IMR-90 (cell line): Measurements from ENCODE around the gene DSE. TPM values are rescaled to one million over a fixed set of nuclear protein-coding genes. Genes with fewer than 3 reads are reported as not detected.

Experiments
- ATAC-seq: fragments of 200-7000 bp; cut with Tn5 transposase; 2 replicates; pipeline ENCODE4 v1.9.1; 2020; ENCODE audit warnings: low read depth, mild to moderate bottlenecking, moderate library complexity
- BruUV-seq: library from RNA; stranded (reverse); fragments of 400-500 nt; replicated peaks from 2 replicates; lab custom pipeline; 2021; lab: Mats Ljungman, UMichigan
- CTCF ChIA-PET: fragments of 300-600 bp; formaldehyde crosslinking; extraction: SDS; loops from one replicate; lab custom pipeline; 2021; ENCODE audit warnings: antibody characterized with exemption; lab: Yijun Ruan, JAX
- POLR2A ChIA-PET: fragments of 300-600 bp; sonication (Branson Sonifier 250); formaldehyde crosslinking; loops from one replicate; lab custom pipeline; 2022; ENCODE audit warnings: antibody characterized with exemption; ENCODE audit not compliant: unreplicated experiment; lab: Charles Lee
- DNase-seq: peaks from one replicate; pipeline ENCODE4 v3.0.0; 2013
- H2AFZ ChIP-seq: replicated peaks from 2 replicates; pipeline ENCODE3; 2013; ENCODE audit warnings: low read length, mild to moderate bottlenecking; ENCODE audit not compliant: poor library complexity
- H2AK5ac ChIP-seq: 2 replicates; pipeline ENCODE4 v1.6.1; 2013; ENCODE audit warnings: low read depth, low read length, inconsistent platforms
- H2AK9ac ChIP-seq: replicated peaks from 2 replicates; pipeline ENCODE3; 2013; ENCODE audit warnings: mild to moderate bottlenecking, low read depth, low read length, moderate library complexity; ENCODE audit not compliant: poor library complexity
- H2BK120ac ChIP-seq: 2 replicates; pipeline ENCODE4 v1.6.1; 2013; ENCODE audit warnings: low read depth, low read length, inconsistent platforms
- H2BK15ac ChIP-seq: 3 replicates; pipeline ENCODE4 v1.6.1; 2013; ENCODE audit warnings: low read depth, low read length, inconsistent platforms
- H2BK20ac ChIP-seq: 2 replicates; pipeline ENCODE4 v1.6.1; 2013; ENCODE audit warnings: low read depth, mild to moderate bottlenecking, inconsistent platforms, low read length, moderate library complexity
- H2BK5ac ChIP-seq: 2 replicates; pipeline ENCODE4 v1.6.1; 2013; ENCODE audit warnings: mild to moderate bottlenecking, low read depth, low read length, inconsistent platforms; ENCODE audit not compliant: poor library complexity, severe bottlenecking
- H3K14ac ChIP-seq: replicated peaks from 2 replicates; pipeline ENCODE4 v1.6.1; 2013; ENCODE audit warnings: low read depth, low read length, inconsistent platforms
- H3K18ac ChIP-seq: 2 replicates; pipeline ENCODE4 v1.6.1; 2013; ENCODE audit warnings: low read depth, low read length, control low read depth
- H3K23ac ChIP-seq: 2 replicates; pipeline ENCODE4 v1.6.1; 2013; ENCODE audit warnings: low read depth, low read length, inconsistent platforms
- H3K27ac ChIP-seq: 2 replicates; pipeline ENCODE4 v1.5.1; 2013; ENCODE audit warnings: mild to moderate bottlenecking, control low read depth, low read length; ENCODE audit not compliant: insufficient read depth
- H3K27me3 ChIP-seq: 2 replicates; pipeline ENCODE4 v1.6.1; 2013; ENCODE audit warnings: low read length; ENCODE audit not compliant: control insufficient read depth, insufficient read depth
- H3K36me3 ChIP-seq: 2 replicates; pipeline ENCODE4 v1.6.1; 2013; ENCODE audit warnings: low read length, mixed read lengths; ENCODE audit not compliant: control insufficient read depth, insufficient read depth
- H3K4ac ChIP-seq: 2 replicates; pipeline ENCODE4 v1.6.1; 2013; ENCODE audit warnings: low read depth, low read length, inconsistent platforms
- H3K4me1 ChIP-seq: 2 replicates; pipeline ENCODE4 v1.6.1; 2013; ENCODE audit warnings: low read length, mixed read lengths; ENCODE audit not compliant: control insufficient read depth, insufficient read depth
- H3K4me2 ChIP-seq: 2 replicates; pipeline ENCODE4 v1.6.1; 2013; ENCODE audit warnings: low read depth, mild to moderate bottlenecking, control low read depth, low read length, moderate library complexity
- H3K4me3 ChIP-seq: 2 replicates; pipeline ENCODE4 v1.5.1; 2013; ENCODE audit warnings: low read depth, mild to moderate bottlenecking, control low read depth, low read length, moderate library complexity; ENCODE audit not compliant: insufficient read depth
- H3K56ac ChIP-seq: 2 replicates; pipeline ENCODE4 v1.6.1; 2013; ENCODE audit warnings: low read length, inconsistent platforms; ENCODE audit not compliant: insufficient read depth; ENCODE audit errors: extremely low read depth
- H3K79me1 ChIP-seq, 2 experiments: 2 replicates each; pipeline ENCODE4 v1.6.1; 2013; ENCODE audit warnings: low read length in 2 of 2, inconsistent platforms in 1 of 2, low read depth in 1 of 2
- H3K9ac ChIP-seq: 2 replicates; pipeline ENCODE4 v1.6.1; 2013; ENCODE audit warnings: low read depth, low read length, control low read depth
- H3K9me1 ChIP-seq: 2 replicates; pipeline ENCODE4 v1.6.1; 2013; ENCODE audit warnings: low read length, inconsistent platforms; ENCODE audit not compliant: insufficient read depth
- H3K9me3 ChIP-seq: 2 replicates; pipeline ENCODE4 v1.6.1; 2013; ENCODE audit warnings: low read length; ENCODE audit not compliant: control insufficient read depth, insufficient read depth
- H4K20me1 ChIP-seq: 2 replicates; pipeline ENCODE4 v1.6.1; 2013; ENCODE audit warnings: low read length, inconsistent platforms; ENCODE audit not compliant: insufficient read depth
- H4K5ac ChIP-seq: 2 replicates; pipeline ENCODE4 v1.6.1; 2013; ENCODE audit warnings: mild to moderate bottlenecking, low read depth, low read length, control low read depth
- H4K8ac ChIP-seq, 2 experiments: 2 replicates each; pipeline ENCODE4 v1.6.1; 2013; ENCODE audit warnings: low read depth in 2 of 2, low read length in 2 of 2, control low read depth in 1 of 2, inconsistent platforms in 1 of 2
- H4K91ac ChIP-seq: 2 replicates; pipeline ENCODE4 v1.6.1; 2013; ENCODE audit warnings: low read depth, low read length, inconsistent platforms; ENCODE audit not compliant: insufficient read depth
- BHLHE40 ChIP-seq: fragments of 150-350 bp; IDR thresholded peaks from 2 replicates; pipeline ENCODE4 v1.6.1; 2016; ENCODE audit warnings: mild to moderate bottlenecking, low read depth, low read length
- CEBPB ChIP-seq: IDR thresholded peaks from 2 replicates; pipeline ENCODE4 v1.6.1; 2012; ENCODE audit warnings: low read depth, low read length, improper control_type of control experiment
- CHD1 ChIP-seq: IDR thresholded peaks from 2 replicates; pipeline ENCODE4 v1.6.1; 2012; ENCODE audit warnings: low read depth, low read length, improper control_type of control experiment
- FOS ChIP-seq: fragments of 150-350 bp; IDR thresholded peaks from 2 replicates; pipeline ENCODE4 v1.6.1; 2016; ENCODE audit warnings: low read depth, low read length
- MAFK ChIP-seq: IDR thresholded peaks from 2 replicates; pipeline ENCODE4 v1.6.1; 2012; ENCODE audit warnings: low read depth, low read length, improper control_type of control experiment
- MAZ ChIP-seq: IDR thresholded peaks from 2 replicates; pipeline ENCODE4 v1.6.1; 2012; ENCODE audit warnings: low read depth, mild to moderate bottlenecking, low read length, improper control_type of control experiment, moderate library complexity, borderline replicate concordance
- MXI1 ChIP-seq: IDR thresholded peaks from 2 replicates; pipeline ENCODE4 v1.6.1; 2012; ENCODE audit warnings: low read depth, mild to moderate bottlenecking, low read length, moderate library complexity, borderline replicate concordance
- NFE2L2 ChIP-seq: fragments of 150-350 bp; IDR thresholded peaks from 2 replicates; pipeline ENCODE4 v1.6.1; 2016; ENCODE audit warnings: low read depth, mild to moderate bottlenecking, low read length
- POLR2A ChIP-seq: IDR thresholded peaks from 2 replicates; pipeline ENCODE4 v1.6.1; 2012; ENCODE audit warnings: mild to moderate bottlenecking, low read depth, low read length
- RAD21 ChIP-seq: IDR thresholded peaks from 2 replicates; pipeline ENCODE4 v1.6.1; 2012; ENCODE audit warnings: low read length, improper control_type of control experiment
- RCOR1 ChIP-seq: IDR thresholded peaks from 2 replicates; pipeline ENCODE4 v1.6.1; 2012; ENCODE audit warnings: mild to moderate bottlenecking, low read length, improper control_type of control experiment; ENCODE audit not compliant: insufficient replicate concordance
- RFX5 ChIP-seq: IDR thresholded peaks from 2 replicates; pipeline ENCODE4 v1.8.0; 2012; ENCODE audit warnings: low read depth, mild to moderate bottlenecking, low read length, moderate library complexity
- SMC3 ChIP-seq: fragments of 150-350 bp; IDR thresholded peaks from 2 replicates; pipeline ENCODE4 v1.6.1; 2016; ENCODE audit warnings: low read depth, mild to moderate bottlenecking, antibody characterized with exemption, low read length, moderate library complexity
- USF2 ChIP-seq: fragments of 150-350 bp; IDR thresholded peaks from 2 replicates; pipeline ENCODE4 v1.6.1; 2017; ENCODE audit warnings: mild to moderate bottlenecking, antibody characterized with exemption, low read length, low read depth
- WGBS, 2 experiments: methylation state at CpG; one replicate each; pipeline versions ENCODE4 v1.1.5 to v1.1.7; 2013; ENCODE audit warnings: missing lambda C conversion rate in 2 of 2; ENCODE audit not compliant: insufficient read length in 1 of 2; ENCODE audit errors: extremely low coverage in 2 of 2; 5-methylcytosine and 5-hydroxymethylcytosine counted together
- dilution Hi-C: fragments of 300-500 bp; cut with HindIII; formaldehyde crosslinking; loops from one replicate; pipeline ENCODE4 v1.14.3; 2018; ENCODE audit warnings: low sequenced_read_pairs; ENCODE audit not compliant: unreplicated experiment
- in situ Hi-C: fragments of 300-500 bp; cut with MboI; formaldehyde crosslinking; loops from 3 replicates; pipeline ENCODE4 v1.14.3; 2019; ENCODE audit warnings: low sequenced_read_pairs, inconsistent platforms, mixed read lengths
- intact Hi-C: fragments of 100-400 bp; cut with micrococcal nuclease; formaldehyde crosslinking; loops from 2 replicates; pipeline ENCODE4 v1.10.0; 2022
- polyA plus RNA-seq, 3 experiments: library from polyadenylated mRNA; depleted of rRNA; stranded (reverse); fragments of >200 nt; gene quantifications; 2 replicates each; pipeline ENCODE4 v1.2.3, GENCODE V29; 2012; ENCODE audit warnings: low replicate concordance in 1 of 3
- total RNA-seq: library from RNA; depleted of rRNA; stranded (reverse); fragments of >200 nt; gene quantifications from 2 replicates; pipeline ENCODE4 v1.2.3, GENCODE V29; 2012
- TF ChIP-seq, protein P1 (sequence below): conservative IDR thresholded peaks from 2 replicates; pipeline ENCODE4 v1.5.1; 2012; ENCODE audit warnings: mild to moderate bottlenecking, low read depth, low read length, improper control_type of control experiment
- TF ChIP-seq, protein P2 (sequence below): fragments of 150-350 bp; IDR thresholded peaks from 2 replicates; pipeline ENCODE4 v1.6.1; 2016; ENCODE audit warnings: low read depth, mild to moderate bottlenecking, low read length, moderate library complexity, borderline replicate concordance

The DSE gene
- total and polyA plus RNA-seq, 2 of the 4 experiments (the other 2 are of a cell fraction), result 48.0 to 154 TPM

- Histone ChIP-seq H2BK20ac (no peak overlapping the region), H3K9me3 (no peaks in the 10 kb centered on the region), H3K14ac (no peak overlapping the region), H4K8ac (no peak overlapping the region), H3K4me1 (peaks cover 1% of the 10 kb centered on the region; the same call in 1 of the 2 replicates), H3K27ac (no peak overlapping the region), H2BK120ac (no peak overlapping the region), H3K23ac (no peak overlapping the region), H3K56ac (no peak overlapping the region), H3K9ac (no peak overlapping the region), H2BK15ac (no peak overlapping the region), H2AFZ (no peak overlapping the region), H3K4ac (no peak overlapping the region), H2BK5ac (no peak overlapping the region), H3K18ac (no peak overlapping the region), H3K9me1 (no peaks in the 10 kb centered on the region), H3K4me2 (no peak overlapping the region), H2AK5ac (no peak overlapping the region), H4K5ac (no peak overlapping the region), H2AK9ac (no peak overlapping the region), H3K36me3 (no peaks in the 10 kb centered on the region), H3K79me1 (no peaks in the 10 kb centered on the region; a peak in 2 of 4 replicates), H4K20me1 (no peaks in the 10 kb centered on the region), H3K4me3 (no peak overlapping the region), H3K27me3 (no peaks in the 10 kb centered on the region), H4K91ac (no peak overlapping the region)
- dilution Hi-C loops, result no loop called here
- DNase-seq (no peak), ATAC-seq (no peak)
- WGBS, 2 experiments, result no CpG with 5 or more reads among the region's 7 CpGs
- BruUV-seq, result no TSS peak
- POLR2A ChIA-PET, result interaction anchor here (0.6 kb wide), 1 partner anchor 45 kb away, joined by 3 read pairs; no protein-coding TSS in a partner anchor
- in situ Hi-C loops, result no loop called here
- CTCF ChIA-PET, result no interaction called here
- intact Hi-C loops, result no loop called here
- TF ChIP-seq, protein P1, sequence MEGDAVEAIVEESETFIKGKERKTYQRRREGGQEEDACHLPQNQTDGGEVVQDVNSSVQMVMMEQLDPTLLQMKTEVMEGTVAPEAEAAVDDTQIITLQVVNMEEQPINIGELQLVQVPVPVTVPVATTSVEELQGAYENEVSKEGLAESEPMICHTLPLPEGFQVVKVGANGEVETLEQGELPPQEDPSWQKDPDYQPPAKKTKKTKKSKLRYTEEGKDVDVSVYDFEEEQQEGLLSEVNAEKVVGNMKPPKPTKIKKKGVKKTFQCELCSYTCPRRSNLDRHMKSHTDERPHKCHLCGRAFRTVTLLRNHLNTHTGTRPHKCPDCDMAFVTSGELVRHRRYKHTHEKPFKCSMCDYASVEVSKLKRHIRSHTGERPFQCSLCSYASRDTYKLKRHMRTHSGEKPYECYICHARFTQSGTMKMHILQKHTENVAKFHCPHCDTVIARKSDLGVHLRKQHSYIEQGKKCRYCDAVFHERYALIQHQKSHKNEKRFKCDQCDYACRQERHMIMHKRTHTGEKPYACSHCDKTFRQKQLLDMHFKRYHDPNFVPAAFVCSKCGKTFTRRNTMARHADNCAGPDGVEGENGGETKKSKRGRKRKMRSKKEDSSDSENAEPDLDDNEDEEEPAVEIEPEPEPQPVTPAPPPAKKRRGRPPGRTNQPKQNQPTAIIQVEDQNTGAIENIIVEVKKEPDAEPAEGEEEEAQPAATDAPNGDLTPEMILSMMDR, result no peak
- TF ChIP-seq BHLHE40, result no peak
- no peak for TF ChIP-seq CHD1
- TF ChIP-seq MXI1, result no peak
- TF ChIP-seq RCOR1, result no peak
- TF ChIP-seq USF2, result no peak
- TF ChIP-seq MAZ, result no peak
- no peak for TF ChIP-seq SMC3
- TF ChIP-seq, protein P2, sequence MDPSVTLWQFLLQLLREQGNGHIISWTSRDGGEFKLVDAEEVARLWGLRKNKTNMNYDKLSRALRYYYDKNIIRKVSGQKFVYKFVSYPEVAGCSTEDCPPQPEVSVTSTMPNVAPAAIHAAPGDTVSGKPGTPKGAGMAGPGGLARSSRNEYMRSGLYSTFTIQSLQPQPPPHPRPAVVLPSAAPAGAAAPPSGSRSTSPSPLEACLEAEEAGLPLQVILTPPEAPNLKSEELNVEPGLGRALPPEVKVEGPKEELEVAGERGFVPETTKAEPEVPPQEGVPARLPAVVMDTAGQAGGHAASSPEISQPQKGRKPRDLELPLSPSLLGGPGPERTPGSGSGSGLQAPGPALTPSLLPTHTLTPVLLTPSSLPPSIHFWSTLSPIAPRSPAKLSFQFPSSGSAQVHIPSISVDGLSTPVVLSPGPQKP, result no peak
- no peak for TF ChIP-seq RFX5
- TF ChIP-seq RAD21, result no peak
- TF ChIP-seq FOS, result no peak
- no peak for TF ChIP-seq MAFK
- TF ChIP-seq NFE2L2, result no peak
- TF ChIP-seq POLR2A, result no peak
- no peak for TF ChIP-seq CEBPB
Observed at GRCh38 chr6:116326181-116326671, 44.5 kb upstream of the DSE start.
